ENCODE results near the gene TNFRSF8.
"Not testable (repeated sequence)": the region's sequence is repeated elsewhere in the genome, so short reads cannot be mapped to it uniquely, and the experiment has no call there.

DNA sequence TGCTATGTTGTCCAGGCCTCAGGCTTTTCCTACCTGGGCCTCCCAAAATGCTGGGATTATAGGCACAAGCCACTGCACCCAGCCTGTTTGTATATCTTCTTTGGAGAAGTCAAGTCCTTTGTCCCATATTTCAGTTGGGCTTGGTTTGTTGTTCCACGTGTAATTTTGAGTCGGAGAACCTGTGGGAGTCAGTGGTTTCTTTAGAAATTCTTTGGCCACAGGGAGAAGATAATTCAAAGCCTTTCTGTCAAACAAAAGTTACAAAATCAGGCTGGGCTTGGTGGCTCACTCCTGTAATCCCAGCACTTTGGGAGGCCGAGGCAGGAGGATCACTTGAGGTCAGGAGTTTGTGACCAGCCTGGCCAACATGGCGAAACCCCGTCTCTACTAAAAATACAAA, 29.7 kb upstream of the TNFRSF8 start:
- TF ChIP-seq, protein P1, sequence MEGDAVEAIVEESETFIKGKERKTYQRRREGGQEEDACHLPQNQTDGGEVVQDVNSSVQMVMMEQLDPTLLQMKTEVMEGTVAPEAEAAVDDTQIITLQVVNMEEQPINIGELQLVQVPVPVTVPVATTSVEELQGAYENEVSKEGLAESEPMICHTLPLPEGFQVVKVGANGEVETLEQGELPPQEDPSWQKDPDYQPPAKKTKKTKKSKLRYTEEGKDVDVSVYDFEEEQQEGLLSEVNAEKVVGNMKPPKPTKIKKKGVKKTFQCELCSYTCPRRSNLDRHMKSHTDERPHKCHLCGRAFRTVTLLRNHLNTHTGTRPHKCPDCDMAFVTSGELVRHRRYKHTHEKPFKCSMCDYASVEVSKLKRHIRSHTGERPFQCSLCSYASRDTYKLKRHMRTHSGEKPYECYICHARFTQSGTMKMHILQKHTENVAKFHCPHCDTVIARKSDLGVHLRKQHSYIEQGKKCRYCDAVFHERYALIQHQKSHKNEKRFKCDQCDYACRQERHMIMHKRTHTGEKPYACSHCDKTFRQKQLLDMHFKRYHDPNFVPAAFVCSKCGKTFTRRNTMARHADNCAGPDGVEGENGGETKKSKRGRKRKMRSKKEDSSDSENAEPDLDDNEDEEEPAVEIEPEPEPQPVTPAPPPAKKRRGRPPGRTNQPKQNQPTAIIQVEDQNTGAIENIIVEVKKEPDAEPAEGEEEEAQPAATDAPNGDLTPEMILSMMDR (IDR thresholded peaks at IDR 0.05) = not testable (repeated sequence)
- TF ChIP-seq POLR2AphosphoS5, POLR2A (IDR thresholded peaks at IDR 0.05): not testable (repeated sequence)
